Measurements from ENCODE around the gene OTOF.

- TF ChIP-seq CTCF (IDR thresholded peaks at IDR 0.05) (no peak), POLR2A (IDR thresholded peaks at IDR 0.05) (no peak), POLR2AphosphoS5 (IDR thresholded peaks at IDR 0.05) (no peak), EP300 (IDR thresholded peaks at IDR 0.05) (no peak)
Measured at GRCh38 chr2:26458365-26459042, 19.4 kb downstream of the OTOF start.

Data from stomach (tissue), 4 donors.